GM12801 (cell line): ENCODE data around the gene TMEM128.

ENCODE experiments used
- CTCF ChIP-seq: IDR thresholded peaks from one replicate; pipeline ENCODE4 v1.5.1; 2011; ENCODE audit warnings: control low read depth; ENCODE audit not compliant: insufficient read length; ENCODE audit errors: extremely low read depth

TMEM128 gene

GRCh38 chr4:4269856-4270255, 21.8 kb upstream of the TMEM128 start:
- no peak for TF ChIP-seq CTCF

- TF ChIP-seq CTCF = no peak
Observed at GRCh38 chr4:4269331-4269731, 21.3 kb upstream of the TMEM128 start.

GRCh38 chr4:4268776-4269175, 20.8 kb upstream of the TMEM128 start:
- TF ChIP-seq CTCF = no peak

GRCh38 chr4:4267981-4268380, 20.0 kb upstream of the TMEM128 start:
- TF ChIP-seq CTCF = no peak

- no peak for TF ChIP-seq CTCF
Observed at GRCh38 chr4:4260185-4260751, 12.2 kb upstream of the TMEM128 start.

GRCh38 chr4:4259484-4260100, 11.6 kb upstream of the TMEM128 start:
- no peak for TF ChIP-seq CTCF

GRCh38 chr4:4256799-4257198, 8.8 kb upstream of the TMEM128 start:
- TF ChIP-seq CTCF = no peak

- TF ChIP-seq CTCF = no peak
Observed at GRCh38 chr4:4254666-4255065, 6.6 kb upstream of the TMEM128 start.
